Activated B cell treated with CpG ODN at 0.5 μM for 24 hours (primary cell): ENCODE measurements around the gene KRT72. TPM values are rescaled to one million over a fixed set of nuclear protein-coding genes. Genes with fewer than 3 reads are reported as not detected.

ENCODE experiments used
- ATAC-seq: fragments of 200-7000 bp; cut with Tn5 transposase; one replicate; pipeline ENCODE4 v1.10.0; 2021; ENCODE audit warnings: low read depth, mild to moderate bottlenecking, moderate library complexity
- CTCF ChIA-PET: fragments of 350-600 bp; sonication (Branson Sonifier 250); formaldehyde crosslinking; loops from one replicate; lab custom pipeline; 2021; ENCODE audit warnings: antibody characterized with exemption; lab: Charles Lee
- POLR2A ChIA-PET: fragments of 350-600 bp; sonication (Branson Sonifier 250); formaldehyde crosslinking; loops from one replicate; lab custom pipeline; 2021; ENCODE audit warnings: antibody characterized with exemption; lab: Charles Lee
- DNase-seq: peaks from one replicate; pipeline ENCODE4 v3.0.0; 2022
- H3K27ac Mint-ChIP-seq: one replicate; pipeline ENCODE4 v1.8.0; 2020; ENCODE audit warnings: mixed read lengths
- H3K27me3 Mint-ChIP-seq: one replicate; pipeline ENCODE4 v1.8.0; 2021; ENCODE audit warnings: mixed read lengths
- H3K36me3 Mint-ChIP-seq: one replicate; pipeline ENCODE4 v1.8.0; 2021; ENCODE audit warnings: low read depth, mixed read lengths
- H3K4me1 Mint-ChIP-seq: one replicate; pipeline ENCODE4 v1.8.0; 2021; ENCODE audit warnings: mixed read lengths
- H3K4me3 Mint-ChIP-seq: one replicate; pipeline ENCODE4 v1.8.0; 2020; ENCODE audit warnings: mild to moderate bottlenecking, mixed read lengths
- H3K9me3 Mint-ChIP-seq: one replicate; pipeline ENCODE4 v1.8.0; 2020; ENCODE audit warnings: mixed read lengths
- intact Hi-C: fragments of 100-400 bp; cut with micrococcal nuclease; formaldehyde crosslinking; loops from one replicate; pipeline ENCODE4 v1.15.1; 2024
- total RNA-seq: library from RNA; stranded (reverse); gene quantifications from 2 replicates; pipeline ENCODE4 v1.2.3, GENCODE V29; 2022
- TF ChIP-seq, protein P1 (sequence below): fragments of 200-600 bp; IDR thresholded peaks from one replicate; pipeline ENCODE4 v1.8.0; 2022; ENCODE audit warnings: antibody characterized with exemption, mild to moderate bottlenecking

The KRT72 gene
- total RNA-seq, 1 donor from 2014 or later, result not detected

DNA sequence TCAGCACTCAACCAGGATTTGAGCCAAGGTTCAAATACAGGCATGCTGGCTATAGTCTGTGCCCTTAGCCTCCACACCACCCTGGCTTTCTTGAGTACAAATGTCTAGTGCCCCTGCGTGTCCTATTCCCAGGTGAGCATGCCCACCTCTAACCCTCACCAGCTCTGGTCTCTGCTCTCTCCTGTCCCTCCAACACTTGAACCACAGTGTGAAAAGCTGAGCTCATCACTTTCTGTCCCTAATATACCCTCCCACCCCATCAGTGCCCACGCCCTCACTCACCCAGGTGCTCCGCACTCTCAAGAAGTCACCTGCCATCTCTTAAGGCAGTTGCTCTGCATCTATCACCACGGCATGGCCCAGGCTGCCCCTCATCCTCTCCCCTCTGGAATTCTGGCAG lies 41.3 kb downstream of the KRT72 start:
- intact Hi-C loops, result no loop called here
- Mint-ChIP-seq H3K27me3 (peaks cover 5% of the 10 kb centered on the region), H3K9me3 (no peaks in the 10 kb centered on the region), H3K4me3 (no peak overlapping the region), H3K4me1 (no peaks in the 10 kb centered on the region), H3K36me3 (no peaks in the 10 kb centered on the region), H3K27ac (no peak overlapping the region)
- ATAC-seq (no peak), DNase-seq (no peak)
- ChIA-PET POLR2A (no interaction called here), CTCF (no interaction called here)
- TF ChIP-seq, protein P1, sequence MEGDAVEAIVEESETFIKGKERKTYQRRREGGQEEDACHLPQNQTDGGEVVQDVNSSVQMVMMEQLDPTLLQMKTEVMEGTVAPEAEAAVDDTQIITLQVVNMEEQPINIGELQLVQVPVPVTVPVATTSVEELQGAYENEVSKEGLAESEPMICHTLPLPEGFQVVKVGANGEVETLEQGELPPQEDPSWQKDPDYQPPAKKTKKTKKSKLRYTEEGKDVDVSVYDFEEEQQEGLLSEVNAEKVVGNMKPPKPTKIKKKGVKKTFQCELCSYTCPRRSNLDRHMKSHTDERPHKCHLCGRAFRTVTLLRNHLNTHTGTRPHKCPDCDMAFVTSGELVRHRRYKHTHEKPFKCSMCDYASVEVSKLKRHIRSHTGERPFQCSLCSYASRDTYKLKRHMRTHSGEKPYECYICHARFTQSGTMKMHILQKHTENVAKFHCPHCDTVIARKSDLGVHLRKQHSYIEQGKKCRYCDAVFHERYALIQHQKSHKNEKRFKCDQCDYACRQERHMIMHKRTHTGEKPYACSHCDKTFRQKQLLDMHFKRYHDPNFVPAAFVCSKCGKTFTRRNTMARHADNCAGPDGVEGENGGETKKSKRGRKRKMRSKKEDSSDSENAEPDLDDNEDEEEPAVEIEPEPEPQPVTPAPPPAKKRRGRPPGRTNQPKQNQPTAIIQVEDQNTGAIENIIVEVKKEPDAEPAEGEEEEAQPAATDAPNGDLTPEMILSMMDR, result no peak

DNA sequence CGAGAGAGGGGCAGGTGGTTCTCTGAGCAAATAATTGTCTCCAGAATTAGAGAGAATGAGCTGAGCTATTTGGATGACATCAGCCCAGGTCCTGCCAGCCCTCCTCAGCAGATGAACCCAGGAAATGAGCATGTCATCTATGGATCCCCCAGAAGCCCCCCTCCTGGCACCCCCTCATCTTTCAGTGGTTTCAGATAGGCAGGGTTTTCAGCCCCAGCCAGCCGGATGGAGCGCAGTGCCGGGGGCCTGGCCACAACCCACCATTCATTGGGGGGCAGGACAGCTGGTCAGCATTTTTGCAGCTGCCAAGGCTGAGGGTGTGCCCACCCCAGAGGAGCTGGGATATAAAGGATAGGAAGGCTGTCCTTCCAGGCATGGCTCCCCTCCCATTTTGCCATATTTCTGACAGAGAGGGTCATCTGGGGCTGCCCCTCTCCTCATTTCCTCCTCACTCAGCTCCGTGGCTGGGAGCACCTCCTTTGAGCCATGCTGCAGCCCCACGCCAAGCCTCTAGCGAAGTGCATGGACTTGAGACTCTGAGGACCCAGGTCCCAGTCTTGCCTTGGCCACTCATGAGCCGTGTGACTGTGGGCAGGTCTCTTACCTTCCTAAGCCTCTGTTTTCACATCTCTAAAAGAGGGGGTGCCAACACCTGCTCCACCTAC lies 42.4 kb downstream of the KRT72 start:
- no peaks in the 10 kb centered on the region for H3K4me1 Mint-ChIP-seq
- ChIA-PET POLR2A (no interaction called here), CTCF (no interaction called here)
- TF ChIP-seq, protein P1, result no peak
- H3K9me3 Mint-ChIP-seq, result no peaks in the 10 kb centered on the region
- DNase-seq (no peak), ATAC-seq (no peak)
- H3K27me3 Mint-ChIP-seq, result peaks cover 5% of the 10 kb centered on the region
- no peaks in the 10 kb centered on the region for H3K36me3 Mint-ChIP-seq
- H3K4me3 Mint-ChIP-seq, result no peak overlapping the region
- H3K27ac Mint-ChIP-seq, result no peak overlapping the region
- intact Hi-C loops, result no loop called here

DNA sequence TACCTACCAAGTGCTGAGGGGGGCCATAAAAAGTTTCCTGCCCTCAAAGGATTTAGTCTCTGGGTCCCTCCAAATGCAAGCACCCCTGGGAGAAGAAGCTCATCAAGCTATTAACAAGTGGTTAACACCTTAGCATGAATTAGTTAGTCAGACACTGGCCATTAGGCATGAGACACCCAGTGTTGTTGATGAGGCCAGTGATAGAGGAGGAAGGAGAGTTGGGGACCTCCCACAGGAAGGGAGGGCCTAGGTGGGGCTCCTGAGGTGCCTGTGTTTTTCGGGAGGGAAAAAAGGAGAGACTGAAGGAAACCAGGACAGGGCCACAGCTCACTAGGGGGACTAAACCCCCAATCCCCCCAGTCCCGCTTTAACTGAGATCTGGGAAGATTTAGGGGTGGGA lies 43.8 kb downstream of the KRT72 start:
- ATAC-seq (no peak), DNase-seq (no peak)
- H3K4me3 Mint-ChIP-seq, result no peak overlapping the region
- H3K9me3 Mint-ChIP-seq, result no peaks in the 10 kb centered on the region
- intact Hi-C loops, result no loop called here
- POLR2A ChIA-PET, result no interaction called here
- no peaks in the 10 kb centered on the region for H3K36me3 Mint-ChIP-seq
- no peaks in the 10 kb centered on the region for H3K4me1 Mint-ChIP-seq
- no peak overlapping the region for H3K27ac Mint-ChIP-seq
- peaks cover 5% of the 10 kb centered on the region for H3K27me3 Mint-ChIP-seq
- CTCF ChIA-PET, result no interaction called here
- TF ChIP-seq, protein P1, result no peak

DNA sequence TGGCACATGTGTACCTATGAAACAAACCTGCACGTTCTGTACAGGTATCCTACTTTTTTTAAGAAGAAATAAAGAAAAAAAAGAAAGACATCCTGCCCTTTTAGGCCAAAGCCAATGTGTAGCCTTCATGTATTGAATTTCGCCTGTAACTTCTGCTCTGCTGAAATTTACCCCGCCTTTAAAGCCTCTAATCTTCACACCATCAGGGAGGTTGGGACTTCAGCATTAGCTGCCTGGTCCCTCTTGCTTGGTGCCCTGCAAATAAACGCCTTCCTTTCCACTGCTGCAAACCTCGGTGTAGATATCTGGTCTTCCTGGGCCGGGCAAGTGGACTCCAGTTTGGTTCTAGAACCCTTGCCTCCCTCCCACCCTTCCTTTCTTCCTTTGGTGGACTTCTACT lies 45.7 kb downstream of the KRT72 start:
- Mint-ChIP-seq H3K4me1 (no peaks in the 10 kb centered on the region), H3K36me3 (no peaks in the 10 kb centered on the region), H3K4me3 (no peak overlapping the region), H3K27ac (no peak overlapping the region), H3K27me3 (peaks cover 9% of the 10 kb centered on the region), H3K9me3 (no peaks in the 10 kb centered on the region)
- ChIA-PET POLR2A (no interaction called here), CTCF (no interaction called here)
- ATAC-seq (no peak), DNase-seq (no peak)
- intact Hi-C loops, result no loop called here
- TF ChIP-seq, protein P1, result no peak

DNA sequence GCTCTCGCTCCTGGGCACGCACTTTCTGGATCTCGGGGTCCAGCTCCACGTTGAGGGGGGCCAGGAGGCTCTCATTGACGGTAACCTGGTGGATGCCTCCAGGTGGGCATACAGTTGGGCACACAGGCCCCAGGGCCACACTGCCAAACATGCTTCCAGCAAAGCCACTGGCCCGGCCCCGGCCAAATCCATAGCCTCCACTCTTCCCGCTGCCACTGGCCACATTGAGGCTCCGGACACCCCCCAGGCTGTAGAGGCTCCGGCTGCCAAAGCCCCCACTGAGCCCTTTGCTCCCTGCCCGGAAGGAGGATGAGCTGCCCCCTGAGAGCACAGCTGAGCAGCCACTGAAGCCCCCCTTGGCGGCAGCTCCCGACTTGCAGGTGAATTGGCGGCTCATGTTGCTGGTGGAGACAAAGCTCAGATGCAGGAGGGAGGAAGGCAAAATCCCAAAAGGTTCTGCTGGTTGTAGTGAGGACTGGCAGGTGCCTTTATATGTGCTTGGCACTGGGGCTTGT lies 48.5 kb downstream of the KRT72 start, which contains the start of gene KRT71:
Gene KRT71 (minus strand): TSS at position 465 of the 515 bp plus-strand sequence. CDS start 68 bp downstream, at position 397.
- Mint-ChIP-seq H3K27me3 (peaks cover 11% of the 10 kb centered on the region), H3K27ac (no peak within 1 kb of the TSS), H3K9me3 (no peaks in the 10 kb centered on the region), H3K4me3 (no peak within 1 kb of the TSS), H3K4me1 (no peaks in the 10 kb centered on the region), H3K36me3 (no peaks in the 10 kb centered on the region)
- POLR2A ChIA-PET, result no interaction called here
- CTCF ChIA-PET, result no interaction called here
- DNase-seq (no peak), ATAC-seq (no peak)
- TF ChIP-seq, protein P1, result no peak
- intact Hi-C loops, result no loop called here
